A673 (cell line): ENCODE data around the gene UTP4.

Experiments
- EZH2 ChIP-seq: fragments of 200-600 bp; sonication (generic); IDR thresholded peaks from 2 replicates; pipeline ENCODE4 v1.6.1; 2017; ENCODE audit warnings: borderline replicate concordance, low read depth, mild to moderate bottlenecking, mixed read lengths, antibody characterized with exemption, low read length; ENCODE audit not compliant: poor library complexity, severe bottlenecking
- TF ChIP-seq, protein P1 (sequence below): fragments of 300-800, 200-600 bp; sonication (generic); conservative IDR thresholded peaks from 2 replicates; pipeline ENCODE4 v1.5.1; 2017; ENCODE audit warnings: low read depth, mild to moderate bottlenecking, antibody characterized with exemption, low read length, moderate library complexity, mixed read lengths

DNA sequence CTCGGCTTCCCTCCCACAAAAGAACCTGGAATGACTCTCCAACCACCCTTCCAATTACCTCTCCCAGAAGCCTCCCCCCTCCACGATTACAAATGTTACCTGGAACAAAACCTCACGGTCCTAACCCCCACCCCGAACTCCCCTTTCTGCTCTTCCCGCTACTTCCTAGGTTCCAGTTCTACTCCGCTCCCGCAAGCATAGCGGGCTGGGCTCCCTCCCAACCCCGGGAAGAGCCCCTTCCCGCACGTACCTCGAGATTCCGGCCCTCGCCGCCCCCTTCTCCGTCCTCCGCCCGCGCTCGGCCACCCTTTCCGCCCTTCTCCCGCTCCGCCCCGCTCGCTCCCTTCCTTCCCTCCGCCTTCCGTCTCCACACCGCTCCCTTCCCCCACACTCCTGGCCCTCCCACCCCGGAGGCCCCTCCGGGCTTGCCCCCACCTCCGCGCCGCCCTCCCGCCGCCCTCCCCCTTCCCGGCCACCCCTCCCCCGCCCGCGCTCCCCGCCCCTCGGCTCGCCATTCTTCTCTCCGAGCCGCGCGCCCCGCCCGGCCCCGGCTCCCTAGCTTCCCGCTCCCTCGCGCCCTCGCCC is 518 bp upstream of the UTP4 start:
- TF ChIP-seq EZH2, result no peak
- TF ChIP-seq, protein P1, sequence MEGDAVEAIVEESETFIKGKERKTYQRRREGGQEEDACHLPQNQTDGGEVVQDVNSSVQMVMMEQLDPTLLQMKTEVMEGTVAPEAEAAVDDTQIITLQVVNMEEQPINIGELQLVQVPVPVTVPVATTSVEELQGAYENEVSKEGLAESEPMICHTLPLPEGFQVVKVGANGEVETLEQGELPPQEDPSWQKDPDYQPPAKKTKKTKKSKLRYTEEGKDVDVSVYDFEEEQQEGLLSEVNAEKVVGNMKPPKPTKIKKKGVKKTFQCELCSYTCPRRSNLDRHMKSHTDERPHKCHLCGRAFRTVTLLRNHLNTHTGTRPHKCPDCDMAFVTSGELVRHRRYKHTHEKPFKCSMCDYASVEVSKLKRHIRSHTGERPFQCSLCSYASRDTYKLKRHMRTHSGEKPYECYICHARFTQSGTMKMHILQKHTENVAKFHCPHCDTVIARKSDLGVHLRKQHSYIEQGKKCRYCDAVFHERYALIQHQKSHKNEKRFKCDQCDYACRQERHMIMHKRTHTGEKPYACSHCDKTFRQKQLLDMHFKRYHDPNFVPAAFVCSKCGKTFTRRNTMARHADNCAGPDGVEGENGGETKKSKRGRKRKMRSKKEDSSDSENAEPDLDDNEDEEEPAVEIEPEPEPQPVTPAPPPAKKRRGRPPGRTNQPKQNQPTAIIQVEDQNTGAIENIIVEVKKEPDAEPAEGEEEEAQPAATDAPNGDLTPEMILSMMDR, result no peak
